ENCODE results near the gene CERT1. TPM values are rescaled to one million over a fixed set of nuclear protein-coding genes. Genes with fewer than 3 reads are reported as not detected.

Gene CERT1
- total RNA-seq, 1 experiment from 2014 or later = 30.0 TPM

- no peak for DNase-seq (ENCODE audit: low spot score)
- H3K27me3 ChIP-seq (replicated peaks; ENCODE audit: insufficient read depth, low read depth, low read length, poor library complexity) = no peaks in the 10 kb centered on the region
- peak overlapping the region; percentile 58 for H3K27ac ChIP-seq (ENCODE audit: low read depth, low read length, poor library complexity, severe bottlenecking)
- peaks cover 21% of the 10 kb centered on the region for H3K4me1 ChIP-seq (ENCODE audit: insufficient read depth, low read length, poor library complexity, severe bottlenecking)
- no peaks in the 10 kb centered on the region for H3K9me3 ChIP-seq (ENCODE audit: low read depth, low read length, poor library complexity, severe bottlenecking)
- CTCF ChIA-PET = no interaction called here
- POLR2A ChIA-PET (ENCODE audit: low non-redundant PET) = interaction anchor here (0.7 kb wide), 1 partner anchor 57 kb away, joined by 12 read pairs; no protein-coding TSS in a partner anchor
- BruUV-seq (replicated peaks) = no TSS peak
- no peak overlapping the region for H3K4me3 ChIP-seq (ENCODE audit: low read depth, low read length, poor library complexity, severe bottlenecking)
- intact Hi-C loops (cut with micrococcal nuclease; ENCODE audit: unreplicated experiment) = no loop called here
- peaks cover 59% of the 10 kb centered on the region for H3K36me3 ChIP-seq (ENCODE audit: insufficient read depth, low read length, poor library complexity, severe bottlenecking)
- TF ChIP-seq EZH2 (IDR thresholded peaks at IDR 0.05; ENCODE audit: borderline replicate concordance, low read depth, low read length, poor library complexity, severe bottlenecking) = no peak
- no peak for TF ChIP-seq CTCF (conservative IDR thresholded peaks at IDR 0.05; ENCODE audit: low read depth, low read length)
These were observed 169.5 kb downstream of the CERT1 start for GRCh38 chr5:75341934-75342333.

GRCh38 chr5:75340714-75341478 lies 170.5 kb downstream of the CERT1 start:
- no TSS peak for BruUV-seq (replicated peaks)
- Histone ChIP-seq H3K9me3 (ENCODE audit: low read depth, low read length, poor library complexity, severe bottlenecking) (no peaks in the 10 kb centered on the region), H3K4me3 (ENCODE audit: low read depth, low read length, poor library complexity, severe bottlenecking) (no peak overlapping the region), H3K4me1 (ENCODE audit: insufficient read depth, low read length, poor library complexity, severe bottlenecking) (peaks cover 24% of the 10 kb centered on the region), H3K27me3 (replicated peaks; ENCODE audit: insufficient read depth, low read depth, low read length, poor library complexity) (no peaks in the 10 kb centered on the region), H3K36me3 (ENCODE audit: insufficient read depth, low read length, poor library complexity, severe bottlenecking) (peaks cover 48% of the 10 kb centered on the region), H3K27ac (ENCODE audit: low read depth, low read length, poor library complexity, severe bottlenecking) (no peak overlapping the region)
- no peak for TF ChIP-seq EZH2 (IDR thresholded peaks at IDR 0.05; ENCODE audit: borderline replicate concordance, low read depth, low read length, poor library complexity, severe bottlenecking)
- TF ChIP-seq CTCF (conservative IDR thresholded peaks at IDR 0.05; ENCODE audit: low read depth, low read length) = no peak
- CTCF ChIA-PET = interaction anchor here (0.6 kb wide), 1 partner anchor 1478 kb away, joined by 4 read pairs; no protein-coding TSS in a partner anchor
- intact Hi-C loops (cut with micrococcal nuclease; ENCODE audit: unreplicated experiment) = no loop called here
- POLR2A ChIA-PET (ENCODE audit: low non-redundant PET) = interaction anchor here (0.6 to 0.7 kb wide), 2 partner anchors 56 to 377 kb away, joined by 3 to 12 read pairs; partner anchors contain the start of gene POC5
- DNase-seq (ENCODE audit: low spot score) = no peak

GRCh38 chr5:75338408-75338807 lies 173.0 kb downstream of the CERT1 start:
- Histone ChIP-seq H3K4me1 (ENCODE audit: insufficient read depth, low read length, poor library complexity, severe bottlenecking) (peaks cover 26% of the 10 kb centered on the region), H3K27ac (ENCODE audit: low read depth, low read length, poor library complexity, severe bottlenecking) (peak overlapping the region; percentile 88), H3K9me3 (ENCODE audit: low read depth, low read length, poor library complexity, severe bottlenecking) (no peaks in the 10 kb centered on the region), H3K36me3 (ENCODE audit: insufficient read depth, low read length, poor library complexity, severe bottlenecking) (peaks cover 23% of the 10 kb centered on the region), H3K27me3 (replicated peaks; ENCODE audit: insufficient read depth, low read depth, low read length, poor library complexity) (no peaks in the 10 kb centered on the region), H3K4me3 (ENCODE audit: low read depth, low read length, poor library complexity, severe bottlenecking) (peak overlapping the region; percentile 99)
- ChIA-PET CTCF (interaction anchor here (0.7 kb wide), 1 partner anchor 11 kb away, joined by 4 read pairs; no protein-coding TSS in a partner anchor), POLR2A (ENCODE audit: low non-redundant PET) (no interaction called here)
- no peak for TF ChIP-seq EZH2 (IDR thresholded peaks at IDR 0.05; ENCODE audit: borderline replicate concordance, low read depth, low read length, poor library complexity, severe bottlenecking)
- intact Hi-C loops (cut with micrococcal nuclease; ENCODE audit: unreplicated experiment) = loop anchor here (5.0 kb wide), 1 partner anchor 286 kb away; the partner anchor contains the start of gene GCNT4
- BruUV-seq (replicated peaks) = TSS peak; percentile 33
- no peak for DNase-seq (ENCODE audit: low spot score)
